Left ventricle myocardium inferior (tissue), 1 donor: Measurements from ENCODE around the gene ATG9B. TPM values are rescaled to one million over a fixed set of nuclear protein-coding genes. Genes with fewer than 3 reads are reported as not detected.
A peak's percentile ranks its signal among the peaks of the same experiment; 100 is the strongest.

Experiments used
- DNase-seq: peaks from one replicate; pipeline ENCODE4 v3.0.0-alpha.2; 2020
- H3K27ac ChIP-seq: fragments of 200-600 bp; replicated peaks from 2 replicates; pipeline ENCODE4 v1.8.0; 2021
- H3K27me3 ChIP-seq: fragments of 200-600 bp; 2 replicates; pipeline ENCODE4 v1.8.0; 2021; ENCODE audit warnings: low read depth
- H3K36me3 ChIP-seq: fragments of 200-600 bp; 2 replicates; pipeline ENCODE4 v1.8.0; 2021
- H3K4me1 ChIP-seq: fragments of 200-600 bp; 2 replicates; pipeline ENCODE4 v1.8.0; 2021
- H3K4me3 ChIP-seq: fragments of 200-600 bp; 2 replicates; pipeline ENCODE4 v1.8.0; 2021; ENCODE audit warnings: mild to moderate bottlenecking, moderate library complexity
- H3K9me3 ChIP-seq: fragments of 200-600 bp; replicated peaks from 2 replicates; pipeline ENCODE4 v1.8.0; 2021
- CTCF ChIP-seq: fragments of 200-600 bp; IDR thresholded peaks from 2 replicates; pipeline ENCODE4 v1.8.0; 2021; ENCODE audit warnings: antibody characterized with exemption, mild to moderate bottlenecking, borderline replicate concordance
- intact Hi-C: fragments of 100-400 bp; cut with micrococcal nuclease; formaldehyde crosslinking; loops from one replicate; pipeline ENCODE4 v1.11.0; 2022
- total RNA-seq: library from RNA; stranded (reverse); fragmentation: NEBNext Ultra II Directional; extraction: Animal tissue kit (Norgen Biotek cat#: 25700); gene quantifications from one replicate; pipeline ENCODE4 v1.2.1, GENCODE V29; 2021
- donor health status: DM: no; HTN: yes; CAD: no; lungs with severe emphysema.

Gene ATG9B
- total RNA-seq, 1 donor from 2014 or later: not detected

GRCh38 chr7:150977382-150978125 is 46.7 kb downstream of the ATG9B start:
- Histone ChIP-seq H3K4me1 (peaks cover 62% of the 10 kb centered on the region), H3K4me3 (peak overlapping the region; percentile 67), H3K36me3 (no peaks in the 10 kb centered on the region), H3K27me3 (peaks cover 83% of the 10 kb centered on the region), H3K27ac (peak overlapping the region; percentile 96), H3K9me3 (no peaks in the 10 kb centered on the region)
- no peak for DNase-seq
- intact Hi-C loops: no loop called here
- no peak for TF ChIP-seq CTCF

GRCh38 chr7:150976529-150977381 is 47.5 kb downstream of the ATG9B start:
- intact Hi-C loops: no loop called here
- peaks cover 86% of the 10 kb centered on the region for H3K27me3 ChIP-seq
- H3K4me1 ChIP-seq: peaks cover 70% of the 10 kb centered on the region
- H3K4me3 ChIP-seq: peak overlapping the region; percentile 67
- peak; percentile 78 for DNase-seq
- H3K9me3 ChIP-seq: no peaks in the 10 kb centered on the region
- no peaks in the 10 kb centered on the region for H3K36me3 ChIP-seq
- peak overlapping the region; percentile 96 for H3K27ac ChIP-seq
- no peak for TF ChIP-seq CTCF

- H3K27me3 ChIP-seq: peaks cover 83% of the 10 kb centered on the region
- DNase-seq: no peak
- peak overlapping the region; percentile 96 for H3K27ac ChIP-seq
- no peak for TF ChIP-seq CTCF
- H3K4me3 ChIP-seq: peak overlapping the region; percentile 58
- peaks cover 80% of the 10 kb centered on the region for H3K4me1 ChIP-seq
- intact Hi-C loops: no loop called here
- no peaks in the 10 kb centered on the region for H3K36me3 ChIP-seq
- no peaks in the 10 kb centered on the region for H3K9me3 ChIP-seq
Measured at GRCh38 chr7:150975536-150976319, 48.6 kb downstream of the ATG9B start.

- DNase-seq: peak; percentile 71
- peak; percentile 41 for TF ChIP-seq CTCF
- no peaks in the 10 kb centered on the region for H3K36me3 ChIP-seq
- H3K9me3 ChIP-seq: no peaks in the 10 kb centered on the region
- intact Hi-C loops: no loop called here
- H3K27ac ChIP-seq: peak overlapping the region; percentile 96
- peaks cover 87% of the 10 kb centered on the region for H3K4me1 ChIP-seq
- peaks cover 80% of the 10 kb centered on the region for H3K27me3 ChIP-seq
- peak overlapping the region; percentile 58 for H3K4me3 ChIP-seq
Measured at GRCh38 chr7:150974468-150975391, 49.6 kb downstream of the ATG9B start.
